Measurements from ENCODE around the gene CELSR1. TPM values are rescaled to one million over a fixed set of nuclear protein-coding genes. Genes with fewer than 3 reads are reported as not detected.

Gene CELSR1
- total RNA-seq, 2 donors from 2014 or later: 24.4 to 34.1 TPM

DNA sequence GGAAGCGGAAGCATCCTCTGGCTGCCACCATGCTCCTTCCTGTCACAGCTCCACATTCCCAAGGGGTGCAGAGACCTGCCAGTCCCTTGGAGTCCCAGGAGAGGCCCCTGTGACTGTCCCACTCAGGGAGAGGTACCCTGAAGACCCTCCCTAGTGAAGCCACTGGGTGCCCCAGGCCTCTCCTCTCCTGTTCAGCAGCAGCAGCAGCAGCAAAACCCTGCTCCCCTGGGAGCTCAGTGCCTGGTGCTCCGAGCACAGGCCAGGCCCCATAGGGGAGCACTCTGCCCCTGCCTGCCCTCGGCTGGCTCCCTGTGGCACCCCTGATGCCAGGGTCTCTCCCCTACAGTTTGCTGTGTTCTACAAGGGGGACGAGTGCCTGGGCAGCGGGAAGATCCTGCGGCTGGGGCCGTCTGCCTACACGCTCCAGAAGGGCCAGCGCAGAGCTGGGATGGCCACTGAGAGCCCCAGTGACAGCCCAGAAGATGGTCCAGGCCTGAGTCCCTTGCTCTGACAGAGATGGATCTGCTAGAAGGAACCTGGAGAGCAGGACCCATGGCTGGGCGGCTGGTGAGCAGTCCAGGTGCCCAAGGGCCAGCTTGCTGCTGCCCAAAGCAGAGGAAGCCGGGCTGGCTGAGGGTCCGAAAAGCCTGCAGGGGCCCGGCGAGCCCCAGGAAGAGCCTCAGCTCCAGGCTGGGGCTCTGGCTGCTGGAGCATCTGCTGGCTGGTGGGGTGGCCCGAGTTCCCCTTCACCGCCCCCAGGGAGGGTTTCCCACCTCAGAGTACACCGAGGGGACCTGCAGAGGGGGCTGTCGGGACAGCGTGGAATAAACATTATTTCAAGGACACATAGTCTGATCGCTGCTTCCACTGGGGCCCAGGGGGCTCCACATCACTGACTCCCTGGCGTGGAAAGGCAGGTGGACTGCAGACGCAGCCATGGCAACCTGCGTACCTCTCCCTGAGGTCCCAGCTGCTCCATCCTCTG lies 180.6 kb downstream of the CELSR1 start:
- no peak overlapping the region for H3K9ac ChIP-seq (ENCODE audit: extremely low read depth, low read length, poor library complexity, severe bottlenecking)

DNA sequence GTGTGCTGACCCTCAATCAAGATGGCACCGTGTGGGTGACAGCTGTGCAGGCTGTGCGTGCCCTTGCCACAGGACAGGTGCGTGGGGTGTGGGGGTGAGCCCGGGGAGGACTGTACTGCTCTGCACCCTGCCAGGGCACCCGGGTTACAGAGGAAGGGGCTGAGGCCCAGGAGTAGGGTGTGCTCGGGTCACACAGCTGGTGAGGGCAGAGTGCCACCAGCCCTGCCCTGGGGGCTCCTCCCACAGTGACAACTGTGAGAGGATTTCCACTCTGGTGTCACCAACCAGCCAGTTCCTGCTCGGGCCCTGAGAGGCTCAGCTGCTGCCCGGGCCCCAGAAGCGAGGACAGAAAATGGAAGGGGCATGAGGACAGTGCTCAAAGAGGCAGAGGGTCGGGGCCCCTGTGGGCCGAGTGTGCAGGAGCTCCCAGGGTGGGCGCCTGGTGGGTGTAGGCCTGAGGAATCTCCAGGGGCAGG lies 181.4 kb downstream of the CELSR1 start:
- WGBS, 2 experiments (ENCODE audit: insufficient coverage in 1 of 2, insufficient read length in 1 of 2): 90 to 100% methylated on average over 1 to 12 of the region's 12 CpGs

More for the DNA sequence above, 180.6 kb downstream of the CELSR1 start:
- no peak overlapping the region for H3K4me3 Mint-ChIP-seq
- Histone ChIP-seq H3K4me3 (ENCODE audit: low read length) (no peak overlapping the region), H3K4me1 (ENCODE audit: control insufficient read depth, insufficient read depth, low read length) (no peaks in the 10 kb centered on the region), H3K27me3 (ENCODE audit: control insufficient read depth, insufficient read depth, low read length, poor library complexity, severe bottlenecking) (no peaks in the 10 kb centered on the region), H3K27ac (ENCODE audit: low read depth, low read length) (no peak overlapping the region), H3K9me3 (ENCODE audit: control insufficient read depth, low read length) (no peaks in the 10 kb centered on the region), H3K36me3 (ENCODE audit: control insufficient read depth, insufficient read depth, low read length) (peaks cover 76% of the 10 kb centered on the region)
- H3K4me1 Mint-ChIP-seq: no peaks in the 10 kb centered on the region
- 92 to 98% methylated on average over 10 to 23 of the region's 23 CpGs for WGBS, 2 experiments (ENCODE audit: insufficient coverage in 1 of 2, insufficient read length in 1 of 2)
- no peaks in the 10 kb centered on the region for H3K9me3 Mint-ChIP-seq
- peaks cover 59% of the 10 kb centered on the region for H3K36me3 Mint-ChIP-seq (ENCODE audit: low read depth)
- no peak for DNase-seq
- H3K27me3 Mint-ChIP-seq (ENCODE audit: insufficient read depth): no peaks in the 10 kb centered on the region
- no peak overlapping the region for H3K27ac Mint-ChIP-seq
- TF ChIP-seq, protein P1, sequence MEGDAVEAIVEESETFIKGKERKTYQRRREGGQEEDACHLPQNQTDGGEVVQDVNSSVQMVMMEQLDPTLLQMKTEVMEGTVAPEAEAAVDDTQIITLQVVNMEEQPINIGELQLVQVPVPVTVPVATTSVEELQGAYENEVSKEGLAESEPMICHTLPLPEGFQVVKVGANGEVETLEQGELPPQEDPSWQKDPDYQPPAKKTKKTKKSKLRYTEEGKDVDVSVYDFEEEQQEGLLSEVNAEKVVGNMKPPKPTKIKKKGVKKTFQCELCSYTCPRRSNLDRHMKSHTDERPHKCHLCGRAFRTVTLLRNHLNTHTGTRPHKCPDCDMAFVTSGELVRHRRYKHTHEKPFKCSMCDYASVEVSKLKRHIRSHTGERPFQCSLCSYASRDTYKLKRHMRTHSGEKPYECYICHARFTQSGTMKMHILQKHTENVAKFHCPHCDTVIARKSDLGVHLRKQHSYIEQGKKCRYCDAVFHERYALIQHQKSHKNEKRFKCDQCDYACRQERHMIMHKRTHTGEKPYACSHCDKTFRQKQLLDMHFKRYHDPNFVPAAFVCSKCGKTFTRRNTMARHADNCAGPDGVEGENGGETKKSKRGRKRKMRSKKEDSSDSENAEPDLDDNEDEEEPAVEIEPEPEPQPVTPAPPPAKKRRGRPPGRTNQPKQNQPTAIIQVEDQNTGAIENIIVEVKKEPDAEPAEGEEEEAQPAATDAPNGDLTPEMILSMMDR (conservative IDR thresholded peaks at IDR 0.05): peak; percentile 25

DNA sequence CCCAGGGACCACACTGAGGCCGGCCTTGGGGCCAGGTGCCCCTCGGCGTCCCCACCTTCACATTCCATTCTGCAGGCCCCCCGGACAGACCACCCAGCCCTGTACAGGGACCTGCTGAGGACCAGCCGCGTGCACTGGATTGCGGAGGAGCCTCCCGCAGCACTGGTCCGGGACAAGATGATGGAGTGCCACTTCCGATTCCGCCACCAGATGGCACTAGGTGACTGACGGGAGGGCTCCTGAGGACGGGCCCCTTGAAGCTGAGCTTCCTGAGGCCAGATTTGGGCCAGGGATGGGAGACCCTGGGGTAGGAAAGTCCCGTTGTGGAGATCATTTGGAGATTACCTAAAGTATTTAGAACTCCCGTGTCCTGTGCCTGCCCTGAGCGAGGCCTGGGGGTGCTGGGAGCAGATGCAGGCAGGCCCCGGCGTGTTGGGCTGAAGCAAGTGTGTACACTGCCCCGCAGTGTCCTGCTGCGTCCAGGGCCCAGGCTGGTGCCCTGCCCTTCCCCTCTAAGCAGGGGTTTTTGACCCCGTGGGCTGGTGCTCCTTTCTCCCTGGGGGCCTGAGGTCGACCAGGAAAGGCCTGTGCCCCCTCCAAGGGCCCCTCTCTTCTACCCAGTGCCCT lies 181.9 kb downstream of the CELSR1 start:
- Mint-ChIP-seq H3K36me3 (ENCODE audit: low read depth) (peaks cover 63% of the 10 kb centered on the region), H3K9me3 (no peaks in the 10 kb centered on the region), H3K27me3 (ENCODE audit: insufficient read depth) (no peaks in the 10 kb centered on the region), H3K27ac (no peak overlapping the region), H3K4me3 (no peak overlapping the region), H3K4me1 (no peaks in the 10 kb centered on the region)
- Histone ChIP-seq H3K9ac (ENCODE audit: extremely low read depth, low read length, poor library complexity, severe bottlenecking) (no peak overlapping the region), H3K27ac (ENCODE audit: low read depth, low read length) (no peak overlapping the region), H3K36me3 (ENCODE audit: control insufficient read depth, insufficient read depth, low read length) (peaks cover 75% of the 10 kb centered on the region), H3K27me3 (ENCODE audit: control insufficient read depth, insufficient read depth, low read length, poor library complexity, severe bottlenecking) (no peaks in the 10 kb centered on the region), H3K4me3 (ENCODE audit: low read length) (no peak overlapping the region), H3K9me3 (ENCODE audit: control insufficient read depth, low read length) (no peaks in the 10 kb centered on the region), H3K4me1 (ENCODE audit: control insufficient read depth, insufficient read depth, low read length) (no peaks in the 10 kb centered on the region)
- peak; percentile 96 for DNase-seq
- 60 to 68% methylated on average over 16 to 22 of the region's 22 CpGs for WGBS, 2 experiments (ENCODE audit: insufficient coverage in 1 of 2, insufficient read length in 1 of 2)
- TF ChIP-seq, protein P1 (conservative IDR thresholded peaks at IDR 0.05): peak; percentile 91

More for the DNA sequence above, 181.4 kb downstream of the CELSR1 start:
- Histone ChIP-seq H3K27me3 (ENCODE audit: control insufficient read depth, insufficient read depth, low read length, poor library complexity, severe bottlenecking) (no peaks in the 10 kb centered on the region), H3K9me3 (ENCODE audit: control insufficient read depth, low read length) (no peaks in the 10 kb centered on the region), H3K4me3 (ENCODE audit: low read length) (no peak overlapping the region), H3K4me1 (ENCODE audit: control insufficient read depth, insufficient read depth, low read length) (no peaks in the 10 kb centered on the region), H3K9ac (ENCODE audit: extremely low read depth, low read length, poor library complexity, severe bottlenecking) (no peak overlapping the region), H3K27ac (ENCODE audit: low read depth, low read length) (no peak overlapping the region), H3K36me3 (ENCODE audit: control insufficient read depth, insufficient read depth, low read length) (peaks cover 73% of the 10 kb centered on the region)
- H3K36me3 Mint-ChIP-seq (ENCODE audit: low read depth): peaks cover 62% of the 10 kb centered on the region
- no peaks in the 10 kb centered on the region for H3K27me3 Mint-ChIP-seq (ENCODE audit: insufficient read depth)
- no peak overlapping the region for H3K4me3 Mint-ChIP-seq
- H3K9me3 Mint-ChIP-seq: no peaks in the 10 kb centered on the region
- no peak overlapping the region for H3K27ac Mint-ChIP-seq
- DNase-seq: no peak
- no peaks in the 10 kb centered on the region for H3K4me1 Mint-ChIP-seq
- TF ChIP-seq, protein P1 (conservative IDR thresholded peaks at IDR 0.05): no peak
